Measurements from ENCODE around the gene MAP2K6.

DNA sequence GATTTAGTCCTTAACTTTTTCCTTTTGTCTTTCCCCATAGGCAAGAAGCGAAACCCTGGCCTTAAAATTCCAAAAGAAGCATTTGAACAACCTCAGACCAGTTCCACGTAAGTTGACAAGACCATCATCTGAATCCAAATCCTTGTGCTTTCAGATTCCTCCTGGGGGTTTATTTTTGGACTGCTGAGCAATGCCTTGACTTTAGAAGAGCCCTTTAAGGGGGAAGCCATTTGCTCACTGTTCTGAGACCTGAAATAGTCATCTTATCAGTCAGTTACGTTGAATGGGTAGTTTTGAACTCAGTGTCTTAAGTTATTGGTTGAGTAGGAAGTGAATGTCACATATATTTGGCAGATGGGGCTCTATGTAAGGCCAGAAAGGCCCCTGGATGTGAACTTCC, 91.2 kb downstream of the MAP2K6 start:
- no peak for TF ChIP-seq POLR2A (IDR thresholded peaks at IDR 0.05)
- TF ChIP-seq, protein P1, sequence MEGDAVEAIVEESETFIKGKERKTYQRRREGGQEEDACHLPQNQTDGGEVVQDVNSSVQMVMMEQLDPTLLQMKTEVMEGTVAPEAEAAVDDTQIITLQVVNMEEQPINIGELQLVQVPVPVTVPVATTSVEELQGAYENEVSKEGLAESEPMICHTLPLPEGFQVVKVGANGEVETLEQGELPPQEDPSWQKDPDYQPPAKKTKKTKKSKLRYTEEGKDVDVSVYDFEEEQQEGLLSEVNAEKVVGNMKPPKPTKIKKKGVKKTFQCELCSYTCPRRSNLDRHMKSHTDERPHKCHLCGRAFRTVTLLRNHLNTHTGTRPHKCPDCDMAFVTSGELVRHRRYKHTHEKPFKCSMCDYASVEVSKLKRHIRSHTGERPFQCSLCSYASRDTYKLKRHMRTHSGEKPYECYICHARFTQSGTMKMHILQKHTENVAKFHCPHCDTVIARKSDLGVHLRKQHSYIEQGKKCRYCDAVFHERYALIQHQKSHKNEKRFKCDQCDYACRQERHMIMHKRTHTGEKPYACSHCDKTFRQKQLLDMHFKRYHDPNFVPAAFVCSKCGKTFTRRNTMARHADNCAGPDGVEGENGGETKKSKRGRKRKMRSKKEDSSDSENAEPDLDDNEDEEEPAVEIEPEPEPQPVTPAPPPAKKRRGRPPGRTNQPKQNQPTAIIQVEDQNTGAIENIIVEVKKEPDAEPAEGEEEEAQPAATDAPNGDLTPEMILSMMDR (IDR thresholded peaks at IDR 0.05) = no peak
- TF ChIP-seq POLR2AphosphoS5 (IDR thresholded peaks at IDR 0.05; ENCODE audit: insufficient read depth in 1 of 2, low read depth in 1 of 2) = no peak
